GM12872 (cell line): Measurements from ENCODE around the gene PRR15L.

ENCODE experiments used
- CTCF ChIP-seq: IDR thresholded peaks from 3 replicates; pipeline ENCODE4 v1.5.1; 2011; ENCODE audit warnings: low read depth, mild to moderate bottlenecking, low read length, moderate library complexity; ENCODE audit not compliant: insufficient read depth

Gene PRR15L

GRCh38 chr17:47993964-47994363 is 36.3 kb upstream of the PRR15L start:
- TF ChIP-seq CTCF: no peak

GRCh38 chr17:47993031-47993564 is 35.4 kb upstream of the PRR15L start:
- no peak for TF ChIP-seq CTCF

- TF ChIP-seq CTCF: no peak
Measured at GRCh38 chr17:47992216-47992615, 34.5 kb upstream of the PRR15L start.

- no peak for TF ChIP-seq CTCF
Measured at GRCh38 chr17:47990962-47991731, 33.5 kb upstream of the PRR15L start.

- TF ChIP-seq CTCF: no peak
Measured at GRCh38 chr17:47989700-47990099, 32.0 kb upstream of the PRR15L start.

GRCh38 chr17:47989159-47989558 is 31.5 kb upstream of the PRR15L start:
- TF ChIP-seq CTCF: no peak

DNA sequence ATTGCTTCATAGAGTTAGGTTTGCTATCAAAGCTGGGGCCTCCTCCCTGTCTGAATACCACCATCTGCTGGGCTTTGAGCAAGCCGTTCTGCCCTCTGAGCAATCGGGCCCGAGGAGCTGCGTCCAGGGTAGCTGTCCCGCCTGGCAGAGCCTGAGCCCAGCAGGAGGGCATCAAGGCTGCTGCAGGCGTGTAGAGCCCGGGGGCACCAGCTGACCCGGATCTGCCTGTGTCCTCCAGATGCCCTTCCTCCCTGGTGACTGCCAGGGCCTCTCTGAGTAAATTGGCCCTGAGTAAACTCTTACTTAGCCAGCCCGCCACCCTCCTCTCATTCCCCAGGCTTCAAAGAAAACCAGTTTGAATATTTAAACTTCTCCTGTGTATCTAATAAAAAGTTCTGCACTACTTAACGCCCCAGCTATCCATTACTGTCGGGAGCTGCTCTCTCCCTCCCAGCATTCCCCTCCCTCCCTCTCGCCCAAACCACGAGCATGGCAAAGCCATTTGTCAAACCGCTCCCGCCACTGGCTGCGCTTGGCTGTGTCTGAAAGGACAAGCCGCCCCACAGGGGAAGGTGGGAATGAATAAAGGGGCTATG is 29.7 kb upstream of the PRR15L start:
- TF ChIP-seq CTCF: no peak
